Neural cell (in vitro differentiated cells): ENCODE data around the gene GRK7. TPM values are rescaled to one million over a fixed set of nuclear protein-coding genes. Genes with fewer than 3 reads are reported as not detected.

ENCODE experiments used
- H2AFZ ChIP-seq: fragments of 200-600, 300-800 bp; sonication (generic), shearing (Covaris generic); 2 replicates; pipeline ENCODE4 v1.6.0; 2014; ENCODE audit warnings: low read depth, mild to moderate bottlenecking, antibody characterized with exemption, low read length, moderate library complexity
- H3F3A ChIP-seq: fragments of 200-600 bp; shearing (Covaris generic); 2 replicates; pipeline ENCODE4 v1.6.1; 2016; ENCODE audit warnings: mild to moderate bottlenecking, moderate library complexity, mixed read lengths, antibody characterized with exemption, low read length; ENCODE audit not compliant: insufficient read depth, poor library complexity, severe bottlenecking
- H3K27ac ChIP-seq: fragments of 200-600, 300-800 bp; sonication (generic), shearing (Covaris generic); 2 replicates; pipeline ENCODE4 v1.5.1; 2014; ENCODE audit warnings: mild to moderate bottlenecking, low read length, moderate library complexity
- H3K27me3 ChIP-seq: fragments of 300-800, 200-600 bp; sonication (generic), shearing (Covaris generic); 2 replicates; pipeline ENCODE4 v1.6.0; 2014; ENCODE audit warnings: mild to moderate bottlenecking, low read depth, low read length, moderate library complexity; ENCODE audit not compliant: insufficient read depth
- H3K36me3 ChIP-seq: fragments of 300-800, 200-600 bp; sonication (generic), shearing (Covaris generic); 2 replicates; pipeline ENCODE4 v1.5.1; 2014; ENCODE audit warnings: mild to moderate bottlenecking, antibody characterized with exemption, low read length, moderate library complexity; ENCODE audit not compliant: insufficient read depth
- H3K4me2 ChIP-seq: fragments of 300-800, 200-600 bp; sonication (generic), shearing (Covaris generic); 2 replicates; pipeline ENCODE4 v1.6.0; 2014; ENCODE audit warnings: mild to moderate bottlenecking, low read length
- H3K4me3 ChIP-seq: fragments of 300-800, 200-600 bp; sonication (generic), shearing (Covaris generic); 2 replicates; pipeline ENCODE4 v1.5.1; 2014; ENCODE audit warnings: mild to moderate bottlenecking, low read length, moderate library complexity
- H3K79me2 ChIP-seq: fragments of 200-600 bp; shearing (Covaris generic); replicated peaks from 2 replicates; pipeline ENCODE4 v1.6.0; 2014; ENCODE audit warnings: mild to moderate bottlenecking, low read length, moderate library complexity; ENCODE audit not compliant: insufficient read depth
- H3K9ac ChIP-seq: fragments of 300-800, 200-600 bp; sonication (generic), shearing (Covaris generic); 2 replicates; pipeline ENCODE4 v1.6.1; 2016; ENCODE audit warnings: mild to moderate bottlenecking, low read length, mixed read lengths
- H3K9me2 ChIP-seq: fragments of 200-600 bp; shearing (Covaris generic); 2 replicates; pipeline ENCODE4 v1.6.1; 2016; ENCODE audit warnings: mild to moderate bottlenecking, low read length, mixed read lengths; ENCODE audit not compliant: insufficient read depth
- H3K9me3 ChIP-seq: fragments of 200-600, 300-800 bp; sonication (generic), shearing (Covaris generic); 2 replicates; pipeline ENCODE4 v1.6.1; 2016; ENCODE audit warnings: mild to moderate bottlenecking, mixed run types, low read length, moderate library complexity, mixed read lengths
- H4K20me1 ChIP-seq: fragments of 200-600 bp; shearing (Covaris generic); 2 replicates; pipeline ENCODE4 v1.6.1; 2016; ENCODE audit warnings: mild to moderate bottlenecking, mixed run types; ENCODE audit not compliant: insufficient read depth
- CTCF ChIP-seq: fragments of 450-650 bp; IDR thresholded peaks from 2 replicates; pipeline ENCODE4 v1.5.1; 2014; ENCODE audit warnings: antibody characterized with exemption, mild to moderate bottlenecking, moderate library complexity; ENCODE audit not compliant: poor library complexity, severe bottlenecking
- EP300 ChIP-seq: fragments of 450-650 bp; conservative IDR thresholded peaks from 2 replicates; pipeline ENCODE4 v1.6.1; 2014; ENCODE audit warnings: antibody characterized with exemption, mild to moderate bottlenecking, moderate library complexity; ENCODE audit not compliant: poor library complexity, severe bottlenecking
- EZH2 ChIP-seq: fragments of 200-600, 300-800 bp; shearing (Covaris generic), sonication (generic); IDR thresholded peaks from 2 replicates; pipeline ENCODE4 v1.6.1; 2014; ENCODE audit warnings: antibody characterized with exemption, low read length, borderline replicate concordance, mild to moderate bottlenecking; ENCODE audit not compliant: insufficient read depth, poor library complexity, severe bottlenecking
- MXI1 ChIP-seq: fragments of 450-650 bp; conservative IDR thresholded peaks from 2 replicates; pipeline ENCODE4 v1.6.1; 2014; ENCODE audit warnings: antibody characterized with exemption, mild to moderate bottlenecking; ENCODE audit not compliant: poor library complexity, severe bottlenecking
- POLR2AphosphoS5 ChIP-seq: IDR thresholded peaks from 2 replicates; pipeline ENCODE4 v1.6.1; 2012
- RAD21 ChIP-seq: fragments of 450-650 bp; conservative IDR thresholded peaks from 2 replicates; pipeline ENCODE4 v1.6.1; 2014; ENCODE audit warnings: antibody characterized with exemption, mild to moderate bottlenecking, moderate library complexity
- REST ChIP-seq: IDR thresholded peaks from 2 replicates; pipeline ENCODE4 v1.6.1; 2012; ENCODE audit warnings: borderline replicate concordance
- SMC3 ChIP-seq: fragments of 450-650 bp; conservative IDR thresholded peaks from 2 replicates; pipeline ENCODE4 v1.6.1; 2014; ENCODE audit warnings: antibody characterized with exemption, mild to moderate bottlenecking, moderate library complexity; ENCODE audit not compliant: poor library complexity
- TAF1 ChIP-seq: IDR thresholded peaks from 2 replicates; pipeline ENCODE4 v1.6.1; 2012; ENCODE audit warnings: low read depth
- polyA plus RNA-seq: library from polyadenylated mRNA; depleted of rRNA; stranded (reverse); fragments of >200 nt; gene quantifications from 2 replicates; pipeline ENCODE4 v1.2.3, GENCODE V29; 2014

GRK7 gene
- polyA plus RNA-seq, 1 donor from 2014 or later = not detected

GRCh38 chr3:141722081-141722480, 41.1 kb upstream of the GRK7 start:
- no peak overlapping the region for H3K9ac ChIP-seq
- TF ChIP-seq CTCF = no peak
- no peak for TF ChIP-seq MXI1
- no peak for TF ChIP-seq POLR2AphosphoS5
- no peak for TF ChIP-seq REST
- no peak for TF ChIP-seq SMC3
- TF ChIP-seq EZH2 = no peak
- no peak overlapping the region for H2AFZ ChIP-seq
- no peaks in the 10 kb centered on the region for H3K9me3 ChIP-seq
- H3K27ac ChIP-seq = no peak overlapping the region
- H3K9me2 ChIP-seq = no peaks in the 10 kb centered on the region
- H3K79me2 ChIP-seq = no peaks in the 10 kb centered on the region
- no peak overlapping the region for H3K4me3 ChIP-seq
- H3K27me3 ChIP-seq = no peaks in the 10 kb centered on the region
- no peaks in the 10 kb centered on the region for H3F3A ChIP-seq
- H3K36me3 ChIP-seq = no peaks in the 10 kb centered on the region
- no peak overlapping the region for H3K4me2 ChIP-seq
- no peaks in the 10 kb centered on the region for H4K20me1 ChIP-seq

GRCh38 chr3:141722648-141723047, 40.6 kb upstream of the GRK7 start:
- Histone ChIP-seq H2AFZ (no peak overlapping the region), H3K4me2 (no peak overlapping the region), H3K9ac (no peak overlapping the region), H3K36me3 (no peaks in the 10 kb centered on the region), H3K27ac (no peak overlapping the region), H3F3A (no peaks in the 10 kb centered on the region), H3K9me2 (no peaks in the 10 kb centered on the region), H3K27me3 (no peaks in the 10 kb centered on the region), H3K79me2 (no peaks in the 10 kb centered on the region), H3K9me3 (no peaks in the 10 kb centered on the region), H3K4me3 (no peak overlapping the region), H4K20me1 (no peaks in the 10 kb centered on the region)
- TF ChIP-seq MXI1 (no peak), RAD21 (no peak)

GRCh38 chr3:141723255-141723654, 40.0 kb upstream of the GRK7 start:
- Histone ChIP-seq H3K36me3 (no peaks in the 10 kb centered on the region), H3K9me3 (no peaks in the 10 kb centered on the region), H3K27me3 (no peaks in the 10 kb centered on the region), H3K79me2 (no peaks in the 10 kb centered on the region), H2AFZ (no peak overlapping the region), H3K27ac (no peak overlapping the region), H3K9me2 (no peaks in the 10 kb centered on the region), H3F3A (no peaks in the 10 kb centered on the region), H3K4me2 (no peak overlapping the region), H3K9ac (no peak overlapping the region), H4K20me1 (no peaks in the 10 kb centered on the region), H3K4me3 (no peak overlapping the region)
- no peak for TF ChIP-seq EP300
- no peak for TF ChIP-seq POLR2AphosphoS5
- no peak for TF ChIP-seq REST
- no peak for TF ChIP-seq TAF1
- no peak for TF ChIP-seq RAD21
- no peak for TF ChIP-seq SMC3
- TF ChIP-seq CTCF = no peak
- TF ChIP-seq EZH2 = no peak
- no peak for TF ChIP-seq MXI1
